Calu3 (cell line): ENCODE data around the gene COL18A1. TPM values are rescaled to one million over a fixed set of nuclear protein-coding genes. Genes with fewer than 3 reads are reported as not detected.
"Not testable (repeated sequence)": the region's sequence is repeated elsewhere in the genome, so short reads cannot be mapped to it uniquely, and the experiment has no call there.

ENCODE experiments used
- BruUV-seq: library from RNA; stranded (reverse); fragments of 400-500 nt; replicated peaks from 2 replicates; lab custom pipeline; 2021; lab: Mats Ljungman, UMichigan
- CTCF ChIA-PET: fragments of 300-600 bp; sonication (Branson Sonifier 250); formaldehyde crosslinking; loops from one replicate; lab custom pipeline; 2022; ENCODE audit warnings: antibody characterized with exemption; lab: Charles Lee
- DNase-seq: peaks from one replicate; pipeline ENCODE4 v3.0.0; 2022
- H3K27ac Mint-ChIP-seq: one replicate; pipeline ENCODE4 v1.8.0; 2022; ENCODE audit warnings: mixed read lengths; ENCODE audit not compliant: unreplicated experiment
- H3K27me3 Mint-ChIP-seq: one replicate; pipeline ENCODE4 v1.8.0; 2022; ENCODE audit warnings: mixed read lengths; ENCODE audit not compliant: unreplicated experiment
- H3K36me3 Mint-ChIP-seq: one replicate; pipeline ENCODE4 v1.8.0; 2022; ENCODE audit warnings: mild to moderate bottlenecking, moderate library complexity, mixed read lengths; ENCODE audit not compliant: insufficient read depth, unreplicated experiment
- H3K4me1 Mint-ChIP-seq: one replicate; pipeline ENCODE4 v1.8.0; 2022; ENCODE audit warnings: mild to moderate bottlenecking, low read depth, mixed read lengths; ENCODE audit not compliant: unreplicated experiment
- H3K4me3 Mint-ChIP-seq: one replicate; pipeline ENCODE4 v1.8.0; 2022; ENCODE audit warnings: mild to moderate bottlenecking, low read depth, moderate library complexity, mixed read lengths; ENCODE audit not compliant: unreplicated experiment
- H3K9me3 Mint-ChIP-seq: one replicate; pipeline ENCODE4 v1.8.0; 2022; ENCODE audit warnings: low read depth, mixed read lengths; ENCODE audit not compliant: unreplicated experiment
- CTCF ChIP-seq: fragments of 200-600 bp; IDR thresholded peaks from one replicate; pipeline ENCODE4 v1.8.0; 2022; ENCODE audit warnings: antibody characterized with exemption; ENCODE audit not compliant: unreplicated experiment
- intact Hi-C: fragments of 100-400 bp; cut with micrococcal nuclease; formaldehyde crosslinking; loops from one replicate; pipeline ENCODE4 v1.10.0; 2022; ENCODE audit not compliant: unreplicated experiment
- total RNA-seq: library from RNA; stranded (reverse); gene quantifications from 2 replicates; pipeline ENCODE4 v1.2.3, GENCODE V29; 2022

The COL18A1 gene
- total RNA-seq, 1 experiment from 2014 or later: 82.9 TPM

GRCh38 chr21:45442276-45442675 lies 37.3 kb downstream of the COL18A1 start:
- intact Hi-C loops: no loop called here
- H3K4me1 Mint-ChIP-seq: no peaks in the 10 kb centered on the region
- H3K36me3 Mint-ChIP-seq: peaks cover 10% of the 10 kb centered on the region
- no peaks in the 10 kb centered on the region for H3K27me3 Mint-ChIP-seq
- no peak for DNase-seq
- BruUV-seq: no TSS peak
- peaks cover 6% of the 10 kb centered on the region for H3K9me3 Mint-ChIP-seq
- no peak overlapping the region for H3K4me3 Mint-ChIP-seq
- CTCF ChIA-PET: no interaction called here
- no peak for TF ChIP-seq CTCF
- H3K27ac Mint-ChIP-seq: no peak overlapping the region

DNA sequence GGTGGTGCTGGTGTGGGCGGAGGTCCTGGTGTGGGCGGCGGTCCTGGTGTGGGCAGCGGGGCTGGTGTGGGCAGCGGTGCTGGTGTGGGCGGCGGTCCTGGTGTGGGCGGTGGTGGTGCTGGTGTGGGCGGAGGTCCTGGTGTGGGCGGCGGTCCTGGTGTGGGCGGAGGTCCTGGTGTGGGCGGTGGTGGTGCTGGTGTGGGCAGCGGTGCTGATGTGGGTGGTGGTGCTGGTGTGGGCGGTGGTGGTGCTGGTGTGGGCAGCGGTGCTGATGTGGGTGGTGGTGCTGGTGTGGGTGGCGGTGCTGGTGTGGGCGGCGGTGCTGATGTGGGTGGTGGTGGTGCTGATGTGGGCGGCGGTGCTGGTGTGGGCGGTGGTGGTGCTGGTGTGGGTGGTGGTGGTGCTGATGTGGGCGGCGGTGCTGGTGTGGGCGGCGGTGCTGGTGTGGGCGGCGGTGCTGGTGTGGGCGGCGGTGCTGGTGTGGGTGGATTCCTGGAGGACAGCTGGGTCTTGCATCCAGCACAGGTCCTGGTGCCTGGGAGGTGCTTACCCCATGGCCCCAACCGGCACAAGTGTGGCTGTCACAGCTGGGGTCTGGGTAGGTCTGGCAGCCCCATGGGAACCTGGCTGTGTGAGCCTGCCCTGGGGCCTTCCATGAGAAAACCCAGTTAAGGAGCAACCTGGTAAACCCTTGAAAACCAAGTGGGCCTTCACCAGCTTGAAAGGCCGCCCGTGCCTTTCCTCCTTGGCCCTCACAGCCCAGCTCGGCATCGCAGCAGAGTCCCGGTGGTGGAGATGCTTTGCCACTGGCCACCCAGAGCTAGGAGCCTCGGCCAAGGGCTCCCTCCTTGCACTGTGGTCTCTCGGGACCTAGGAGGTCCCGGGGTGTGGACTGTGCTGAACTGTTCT lies 38.0 kb downstream of the COL18A1 start:
- H3K27ac Mint-ChIP-seq, CTCF ChIA-PET: not testable (repeated sequence)

GRCh38 chr21:45443595-45444181 lies 38.7 kb downstream of the COL18A1 start:
- no peaks in the 10 kb centered on the region for H3K4me1 Mint-ChIP-seq
- no peak overlapping the region for H3K4me3 Mint-ChIP-seq
- TF ChIP-seq CTCF: no peak
- CTCF ChIA-PET: no interaction called here
- H3K9me3 Mint-ChIP-seq: peaks cover 6% of the 10 kb centered on the region
- peaks cover 10% of the 10 kb centered on the region for H3K36me3 Mint-ChIP-seq
- no peaks in the 10 kb centered on the region for H3K27me3 Mint-ChIP-seq
- no TSS peak for BruUV-seq
- H3K27ac Mint-ChIP-seq: peak overlapping the region; percentile 34
- no peak for DNase-seq
- intact Hi-C loops: no loop called here

More for the DNA sequence above, 38.0 kb downstream of the COL18A1 start:
- BruUV-seq, H3K4me1 Mint-ChIP-seq, DNase-seq, H3K9me3 Mint-ChIP-seq, H3K4me3 Mint-ChIP-seq, intact Hi-C loops, H3K27me3 Mint-ChIP-seq: not testable (repeated sequence)
- peaks cover 10% of the 10 kb centered on the region for H3K36me3 Mint-ChIP-seq

- H3K4me3 Mint-ChIP-seq: no peak overlapping the region
- peaks cover 6% of the 10 kb centered on the region for H3K9me3 Mint-ChIP-seq
- intact Hi-C loops: no loop called here
- BruUV-seq: no TSS peak
- no peaks in the 10 kb centered on the region for H3K27me3 Mint-ChIP-seq
- no peak for TF ChIP-seq CTCF
- no peaks in the 10 kb centered on the region for H3K4me1 Mint-ChIP-seq
- peaks cover 10% of the 10 kb centered on the region for H3K36me3 Mint-ChIP-seq
- CTCF ChIA-PET: no interaction called here
- peak overlapping the region; percentile 34 for H3K27ac Mint-ChIP-seq
- DNase-seq: no peak
Measured at GRCh38 chr21:45444385-45444784, 39.4 kb downstream of the COL18A1 start.
